ENCODE results near the gene CPNE5.

GRCh38 chr6:36807143-36807542 lies 32.1 kb downstream of the CPNE5 start:
- TF ChIP-seq CTCF (conservative IDR thresholded peaks at IDR 0.05; ENCODE audit: low read depth, low read length), result no peak
- TF ChIP-seq POLR2A (IDR thresholded peaks at IDR 0.05; ENCODE audit: low read depth, low read length), result no peak
- no peak for TF ChIP-seq BHLHE40 (IDR thresholded peaks at IDR 0.05; ENCODE audit: low read depth, low read length)
- no peak for TF ChIP-seq USF2 (IDR thresholded peaks at IDR 0.05; ENCODE audit: low read depth, low read length)
- TF ChIP-seq ELK1 (IDR thresholded peaks at IDR 0.05; ENCODE audit: borderline replicate concordance, low read depth, low read length), result no peak
- no peak for TF ChIP-seq RFX5 (IDR thresholded peaks at IDR 0.05; ENCODE audit: low read depth, low read length)
- no peak for TF ChIP-seq MAFK (IDR thresholded peaks at IDR 0.05; ENCODE audit: low read depth, low read length)
